H9 (cell line): ENCODE results near the gene OSBP2. TPM values are rescaled to one million over a fixed set of nuclear protein-coding genes. Genes with fewer than 3 reads are reported as not detected.
A peak's percentile ranks its signal among the peaks of the same experiment; 100 is the strongest.

ENCODE experiments used
- DNase-seq: peaks from one replicate; pipeline ENCODE4 v3.0.0-alpha.2; 2017
- H2AFZ ChIP-seq: one replicate; pipeline ENCODE4 v1.6.1; 2013; ENCODE audit warnings: mild to moderate bottlenecking, low read length, control low read depth, moderate library complexity
- H2AK5ac ChIP-seq: 2 replicates; pipeline ENCODE4 v1.6.1; 2013; ENCODE audit warnings: low read length, control low read depth, mixed read lengths; ENCODE audit not compliant: insufficient read length
- H2BK120ac ChIP-seq: one replicate; pipeline ENCODE4 v1.6.1; 2013; ENCODE audit warnings: low read depth, mild to moderate bottlenecking, low read length, control low read depth, inconsistent platforms; ENCODE audit not compliant: poor library complexity, severe bottlenecking
- H2BK12ac ChIP-seq: 2 replicates; pipeline ENCODE4 v1.6.1; 2013; ENCODE audit warnings: low read length, control low read depth, mixed read lengths, low read depth; ENCODE audit not compliant: insufficient read length
- H2BK15ac ChIP-seq: 2 replicates; pipeline ENCODE4 v1.6.1; 2013; ENCODE audit warnings: low read depth, low read length, control low read depth
- H2BK20ac ChIP-seq: one replicate; pipeline ENCODE4 v1.6.1; 2013; ENCODE audit warnings: low read depth, mild to moderate bottlenecking, low read length, control low read depth, inconsistent platforms; ENCODE audit not compliant: poor library complexity, severe bottlenecking
- H2BK5ac ChIP-seq: 2 replicates; pipeline ENCODE4 v1.6.1; 2013; ENCODE audit warnings: low read length, control low read depth, mixed read lengths; ENCODE audit not compliant: insufficient read length
- H3K14ac ChIP-seq: 2 replicates; pipeline ENCODE4 v1.6.1; 2013; ENCODE audit warnings: low read length, control low read depth; ENCODE audit not compliant: insufficient read depth
- H3K18ac ChIP-seq: 2 replicates; pipeline ENCODE4 v1.6.1; 2013; ENCODE audit warnings: low read depth, mild to moderate bottlenecking, mixed read lengths, low read length, control low read depth; ENCODE audit not compliant: insufficient read length
- H3K23ac ChIP-seq: 2 replicates; pipeline ENCODE4 v1.6.1; 2013; ENCODE audit warnings: low read length, control low read depth, mixed read lengths, low read depth; ENCODE audit not compliant: insufficient read length
- H3K23me2 ChIP-seq: 2 replicates; pipeline ENCODE4 v1.6.1; 2013; ENCODE audit warnings: low read depth, mild to moderate bottlenecking, mixed read lengths, low read length, control low read depth; ENCODE audit not compliant: insufficient read length, poor library complexity, severe bottlenecking
- H3K27ac ChIP-seq: 2 replicates; pipeline ENCODE4 v1.5.1; 2013; ENCODE audit warnings: low read length, control low read depth, mixed read lengths, low read depth; ENCODE audit not compliant: insufficient read length
- H3K27me3 ChIP-seq: 2 replicates; pipeline ENCODE4 v1.6.1; 2013; ENCODE audit warnings: low read length, control low read depth, inconsistent platforms; ENCODE audit not compliant: insufficient read depth
- H3K4ac ChIP-seq: 2 replicates; pipeline ENCODE4 v1.6.1; 2013; ENCODE audit warnings: low read depth, mild to moderate bottlenecking, control low read depth, inconsistent platforms, low read length, moderate library complexity
- H3K4me1 ChIP-seq: 2 replicates; pipeline ENCODE4 v1.6.1; 2013; ENCODE audit warnings: low read length, control low read depth, inconsistent platforms; ENCODE audit not compliant: insufficient read depth
- H3K4me2 ChIP-seq: 2 replicates; pipeline ENCODE4 v1.6.1; 2013; ENCODE audit warnings: low read length, control low read depth, mixed read lengths; ENCODE audit not compliant: insufficient read length, insufficient read depth
- H3K56ac ChIP-seq: 2 replicates; pipeline ENCODE4 v1.6.1; 2013; ENCODE audit warnings: low read depth, mild to moderate bottlenecking, mixed read lengths, low read length, control low read depth; ENCODE audit not compliant: insufficient read length
- H3K79me1 ChIP-seq: 2 replicates; pipeline ENCODE4 v1.6.1; 2013; ENCODE audit warnings: low read depth, mild to moderate bottlenecking, moderate library complexity, low read length, control low read depth, inconsistent platforms; ENCODE audit not compliant: insufficient read depth, poor library complexity, severe bottlenecking
- H3K79me2 ChIP-seq: 2 replicates; pipeline ENCODE4 v1.6.1; 2013; ENCODE audit warnings: low read length, control low read depth, inconsistent platforms; ENCODE audit not compliant: insufficient read depth
- H3K9ac ChIP-seq: 2 replicates; pipeline ENCODE4 v1.6.1; 2013; ENCODE audit warnings: low read length, control low read depth, mixed read lengths; ENCODE audit not compliant: insufficient read length; ENCODE audit errors: extremely low read depth
- H3K9me3 ChIP-seq: one replicate; pipeline ENCODE4 v1.6.1; 2013; ENCODE audit warnings: low read depth, low read length, inconsistent platforms; ENCODE audit not compliant: control insufficient read depth
- H3T11ph ChIP-seq: one replicate; pipeline ENCODE4 v1.6.1; 2013; ENCODE audit warnings: mild to moderate bottlenecking, low read length, control low read depth, inconsistent platforms
- H4K20me1 ChIP-seq: one replicate; pipeline ENCODE4 v1.6.1; 2013; ENCODE audit not compliant: control insufficient read depth, insufficient read length, insufficient read depth
- H4K5ac ChIP-seq: 2 replicates; pipeline ENCODE4 v1.6.1; 2013; ENCODE audit warnings: low read depth, mild to moderate bottlenecking, mixed read lengths, low read length, control low read depth; ENCODE audit not compliant: insufficient read length
- H4K8ac ChIP-seq: replicated peaks from 2 replicates; pipeline ENCODE4 v1.6.1; 2013; ENCODE audit warnings: low read length, control low read depth, mixed read lengths, low read depth; ENCODE audit not compliant: insufficient read length
- H4K91ac ChIP-seq: 2 replicates; pipeline ENCODE4 v1.6.1; 2013; ENCODE audit warnings: low read depth, mild to moderate bottlenecking, moderate library complexity, mixed read lengths, low read length, control low read depth; ENCODE audit not compliant: insufficient read length
- H3K27ac Mint-ChIP-seq, 3 experiments: 2 replicates in 2 of 3; 3 replicates in 1 of 3; pipeline ENCODE4 v1.8.0; 2020 to 2021; ENCODE audit warnings: mixed read lengths in 3 of 3, mild to moderate bottlenecking in 1 of 3, moderate library complexity in 1 of 3
- H3K27me3 Mint-ChIP-seq: 2 replicates; pipeline ENCODE4 v1.8.0; 2021; ENCODE audit warnings: low read depth, mild to moderate bottlenecking, moderate library complexity, mixed read lengths
- H3K36me3 Mint-ChIP-seq, 3 experiments: 2 replicates in 2 of 3; 3 replicates in 1 of 3; pipeline ENCODE4 v1.8.0; 2020 to 2021; ENCODE audit warnings: low read depth in 3 of 3, mixed read lengths in 3 of 3; ENCODE audit not compliant: insufficient read depth in 1 of 3
- H3K4me1 Mint-ChIP-seq, 2 experiments: 2 replicates each; pipeline ENCODE4 v1.8.0; 2020; ENCODE audit warnings: mixed read lengths in 2 of 2
- H3K4me3 Mint-ChIP-seq, 2 experiments: 2 replicates in 1 of 2; 3 replicates in 1 of 2; pipeline ENCODE4 v1.8.0; 2020 to 2021; ENCODE audit warnings: mild to moderate bottlenecking in 2 of 2, mixed read lengths in 2 of 2, moderate library complexity in 1 of 2
- H3K9me3 Mint-ChIP-seq, 2 experiments: 2 replicates in 1 of 2; 3 replicates in 1 of 2; pipeline ENCODE4 v1.8.0; 2020; ENCODE audit warnings: mild to moderate bottlenecking in 2 of 2, mixed read lengths in 2 of 2, moderate library complexity in 1 of 2
- WGBS: extraction: QIAGEN DNeasy Blood & Tissue Kit; methylation state at CpG from one replicate; pipeline ENCODE4 v1.1.7; 2013; ENCODE audit warnings: missing lambda C conversion rate, low lambda C conversion rate, mixed read lengths; ENCODE audit not compliant: insufficient read length; ENCODE audit errors: extremely low coverage; 5-methylcytosine and 5-hydroxymethylcytosine counted together
- total RNA-seq: library from RNA; stranded (reverse); gene quantifications from 2 replicates; pipeline ENCODE4 v1.2.1, GENCODE V29; 2021
- TF ChIP-seq, protein P1 (sequence below): fragments of 200-600 bp; sonication (generic); conservative IDR thresholded peaks from 3 replicates; pipeline ENCODE4 v1.8.0; 2021; ENCODE audit warnings: antibody characterized with exemption, mild to moderate bottlenecking

Gene OSBP2
- total RNA-seq, 1 experiment from 2014 or later, result 3.4 TPM

- Histone ChIP-seq H4K5ac (no peak overlapping the region), H3K27me3 (no peaks in the 10 kb centered on the region), H4K91ac (no peak overlapping the region), H3K4me2 (no peak overlapping the region), H3T11ph (no peak overlapping the region), H2AK5ac (no peak overlapping the region), H2BK120ac (no peak overlapping the region), H4K20me1 (no peaks in the 10 kb centered on the region), H3K9me3 (no peaks in the 10 kb centered on the region), H3K23ac (no peak overlapping the region), H3K56ac (no peak overlapping the region), H2BK20ac (no peak overlapping the region), H2AFZ (no peak overlapping the region), H3K18ac (no peak overlapping the region), H3K79me2 (no peaks in the 10 kb centered on the region), H2BK15ac (no peak overlapping the region), H3K4ac (no peak overlapping the region), H4K8ac (no peak overlapping the region), H3K23me2 (no peaks in the 10 kb centered on the region), H3K14ac (no peak overlapping the region), H3K79me1 (no peaks in the 10 kb centered on the region), H2BK12ac (no peak overlapping the region), H3K27ac (no peak overlapping the region), H3K9ac (no peak overlapping the region), H3K4me1 (no peaks in the 10 kb centered on the region), H2BK5ac (no peak overlapping the region)
- Mint-ChIP-seq H3K27ac (peak overlapping the region in 2 of 3 experiments; percentile 25 to 57; a peak in 1 of 7 replicates), H3K4me3 (no peak overlapping the region), H3K36me3 (peaks cover 26 to 34% (median 32%) of the 10 kb centered on the region in 3 experiments), H3K9me3 (no peaks in the 10 kb centered on the region; a peak in 1 of 5 replicates), H3K4me1 (peaks cover 0 to 2% of the 10 kb centered on the region in 2 experiments; a peak in 1 of 4 replicates), H3K27me3 (no peaks in the 10 kb centered on the region; the same call in none of the 2 replicates)
- TF ChIP-seq, protein P1, sequence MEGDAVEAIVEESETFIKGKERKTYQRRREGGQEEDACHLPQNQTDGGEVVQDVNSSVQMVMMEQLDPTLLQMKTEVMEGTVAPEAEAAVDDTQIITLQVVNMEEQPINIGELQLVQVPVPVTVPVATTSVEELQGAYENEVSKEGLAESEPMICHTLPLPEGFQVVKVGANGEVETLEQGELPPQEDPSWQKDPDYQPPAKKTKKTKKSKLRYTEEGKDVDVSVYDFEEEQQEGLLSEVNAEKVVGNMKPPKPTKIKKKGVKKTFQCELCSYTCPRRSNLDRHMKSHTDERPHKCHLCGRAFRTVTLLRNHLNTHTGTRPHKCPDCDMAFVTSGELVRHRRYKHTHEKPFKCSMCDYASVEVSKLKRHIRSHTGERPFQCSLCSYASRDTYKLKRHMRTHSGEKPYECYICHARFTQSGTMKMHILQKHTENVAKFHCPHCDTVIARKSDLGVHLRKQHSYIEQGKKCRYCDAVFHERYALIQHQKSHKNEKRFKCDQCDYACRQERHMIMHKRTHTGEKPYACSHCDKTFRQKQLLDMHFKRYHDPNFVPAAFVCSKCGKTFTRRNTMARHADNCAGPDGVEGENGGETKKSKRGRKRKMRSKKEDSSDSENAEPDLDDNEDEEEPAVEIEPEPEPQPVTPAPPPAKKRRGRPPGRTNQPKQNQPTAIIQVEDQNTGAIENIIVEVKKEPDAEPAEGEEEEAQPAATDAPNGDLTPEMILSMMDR, result no peak
- no peak for DNase-seq
- WGBS, result no CpG with 5 or more reads among the region's 34 CpGs
Observed at GRCh38 chr22:30922151-30922611, 227.5 kb downstream of the OSBP2 start.
